22Rv1 (cell line): ENCODE measurements around the gene CERS3.

Source experiments
- ZFX ChIP-seq: fragments of 450-650 bp; IDR thresholded peaks from 2 replicates; pipeline ENCODE4 v1.6.1; 2017; ENCODE audit warnings: antibody characterized with exemption, borderline replicate concordance
- TF ChIP-seq, protein P1 (sequence below): fragments of 450-650 bp; IDR thresholded peaks from 2 replicates; pipeline ENCODE4 v1.5.1; 2017; ENCODE audit warnings: mild to moderate bottlenecking

DNA sequence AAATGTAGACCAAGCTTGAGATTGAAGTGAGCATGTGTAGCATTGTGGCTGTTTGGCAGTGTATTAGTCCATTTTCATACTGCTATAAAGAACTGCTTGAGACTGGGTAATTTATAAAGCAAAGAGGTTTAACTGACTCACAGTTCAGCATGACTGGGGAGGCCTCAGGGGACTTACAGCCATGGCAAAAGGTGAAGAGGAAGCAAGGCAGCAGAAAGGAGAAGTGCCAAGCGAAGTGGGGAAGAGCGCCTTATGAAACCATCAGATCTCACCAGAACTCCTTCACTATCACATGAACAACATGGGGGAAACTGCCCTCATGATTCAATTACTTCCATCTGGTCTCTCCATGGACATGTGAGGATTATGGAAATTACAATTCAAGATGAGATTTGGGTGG, 8.6 kb upstream of the CERS3 start:
- TF ChIP-seq, protein P1, sequence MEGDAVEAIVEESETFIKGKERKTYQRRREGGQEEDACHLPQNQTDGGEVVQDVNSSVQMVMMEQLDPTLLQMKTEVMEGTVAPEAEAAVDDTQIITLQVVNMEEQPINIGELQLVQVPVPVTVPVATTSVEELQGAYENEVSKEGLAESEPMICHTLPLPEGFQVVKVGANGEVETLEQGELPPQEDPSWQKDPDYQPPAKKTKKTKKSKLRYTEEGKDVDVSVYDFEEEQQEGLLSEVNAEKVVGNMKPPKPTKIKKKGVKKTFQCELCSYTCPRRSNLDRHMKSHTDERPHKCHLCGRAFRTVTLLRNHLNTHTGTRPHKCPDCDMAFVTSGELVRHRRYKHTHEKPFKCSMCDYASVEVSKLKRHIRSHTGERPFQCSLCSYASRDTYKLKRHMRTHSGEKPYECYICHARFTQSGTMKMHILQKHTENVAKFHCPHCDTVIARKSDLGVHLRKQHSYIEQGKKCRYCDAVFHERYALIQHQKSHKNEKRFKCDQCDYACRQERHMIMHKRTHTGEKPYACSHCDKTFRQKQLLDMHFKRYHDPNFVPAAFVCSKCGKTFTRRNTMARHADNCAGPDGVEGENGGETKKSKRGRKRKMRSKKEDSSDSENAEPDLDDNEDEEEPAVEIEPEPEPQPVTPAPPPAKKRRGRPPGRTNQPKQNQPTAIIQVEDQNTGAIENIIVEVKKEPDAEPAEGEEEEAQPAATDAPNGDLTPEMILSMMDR: no peak
- TF ChIP-seq ZFX: no peak
